Neural cell (in vitro differentiated cells): ENCODE measurements around the gene HDGF. TPM values are rescaled to one million over a fixed set of nuclear protein-coding genes. Genes with fewer than 3 reads are reported as not detected.

Experiments used
- H2AFZ ChIP-seq: fragments of 200-600, 300-800 bp; sonication (generic), shearing (Covaris generic); 2 replicates; pipeline ENCODE4 v1.6.0; 2014; ENCODE audit warnings: low read depth, mild to moderate bottlenecking, antibody characterized with exemption, low read length, moderate library complexity
- H3F3A ChIP-seq: fragments of 200-600 bp; shearing (Covaris generic); 2 replicates; pipeline ENCODE4 v1.6.1; 2016; ENCODE audit warnings: mild to moderate bottlenecking, moderate library complexity, mixed read lengths, antibody characterized with exemption, low read length; ENCODE audit not compliant: insufficient read depth, poor library complexity, severe bottlenecking
- H3K27ac ChIP-seq: fragments of 200-600, 300-800 bp; sonication (generic), shearing (Covaris generic); 2 replicates; pipeline ENCODE4 v1.5.1; 2014; ENCODE audit warnings: mild to moderate bottlenecking, low read length, moderate library complexity
- H3K27me3 ChIP-seq: fragments of 300-800, 200-600 bp; sonication (generic), shearing (Covaris generic); 2 replicates; pipeline ENCODE4 v1.6.0; 2014; ENCODE audit warnings: mild to moderate bottlenecking, low read depth, low read length, moderate library complexity; ENCODE audit not compliant: insufficient read depth
- H3K36me3 ChIP-seq: fragments of 300-800, 200-600 bp; sonication (generic), shearing (Covaris generic); 2 replicates; pipeline ENCODE4 v1.5.1; 2014; ENCODE audit warnings: mild to moderate bottlenecking, antibody characterized with exemption, low read length, moderate library complexity; ENCODE audit not compliant: insufficient read depth
- H3K4me2 ChIP-seq: fragments of 300-800, 200-600 bp; sonication (generic), shearing (Covaris generic); 2 replicates; pipeline ENCODE4 v1.6.0; 2014; ENCODE audit warnings: mild to moderate bottlenecking, low read length
- H3K4me3 ChIP-seq: fragments of 300-800, 200-600 bp; sonication (generic), shearing (Covaris generic); 2 replicates; pipeline ENCODE4 v1.5.1; 2014; ENCODE audit warnings: mild to moderate bottlenecking, low read length, moderate library complexity
- H3K79me2 ChIP-seq: fragments of 200-600 bp; shearing (Covaris generic); replicated peaks from 2 replicates; pipeline ENCODE4 v1.6.0; 2014; ENCODE audit warnings: mild to moderate bottlenecking, low read length, moderate library complexity; ENCODE audit not compliant: insufficient read depth
- H3K9ac ChIP-seq: fragments of 300-800, 200-600 bp; sonication (generic), shearing (Covaris generic); 2 replicates; pipeline ENCODE4 v1.6.1; 2016; ENCODE audit warnings: mild to moderate bottlenecking, low read length, mixed read lengths
- H3K9me2 ChIP-seq: fragments of 200-600 bp; shearing (Covaris generic); 2 replicates; pipeline ENCODE4 v1.6.1; 2016; ENCODE audit warnings: mild to moderate bottlenecking, low read length, mixed read lengths; ENCODE audit not compliant: insufficient read depth
- H3K9me3 ChIP-seq: fragments of 200-600, 300-800 bp; sonication (generic), shearing (Covaris generic); 2 replicates; pipeline ENCODE4 v1.6.1; 2016; ENCODE audit warnings: mild to moderate bottlenecking, mixed run types, low read length, moderate library complexity, mixed read lengths
- H4K20me1 ChIP-seq: fragments of 200-600 bp; shearing (Covaris generic); 2 replicates; pipeline ENCODE4 v1.6.1; 2016; ENCODE audit warnings: mild to moderate bottlenecking, mixed run types; ENCODE audit not compliant: insufficient read depth
- CTCF ChIP-seq: fragments of 450-650 bp; IDR thresholded peaks from 2 replicates; pipeline ENCODE4 v1.5.1; 2014; ENCODE audit warnings: antibody characterized with exemption, mild to moderate bottlenecking, moderate library complexity; ENCODE audit not compliant: poor library complexity, severe bottlenecking
- EP300 ChIP-seq: fragments of 450-650 bp; conservative IDR thresholded peaks from 2 replicates; pipeline ENCODE4 v1.6.1; 2014; ENCODE audit warnings: antibody characterized with exemption, mild to moderate bottlenecking, moderate library complexity; ENCODE audit not compliant: poor library complexity, severe bottlenecking
- EZH2 ChIP-seq: fragments of 200-600, 300-800 bp; shearing (Covaris generic), sonication (generic); IDR thresholded peaks from 2 replicates; pipeline ENCODE4 v1.6.1; 2014; ENCODE audit warnings: antibody characterized with exemption, low read length, borderline replicate concordance, mild to moderate bottlenecking; ENCODE audit not compliant: insufficient read depth, poor library complexity, severe bottlenecking
- MXI1 ChIP-seq: fragments of 450-650 bp; conservative IDR thresholded peaks from 2 replicates; pipeline ENCODE4 v1.6.1; 2014; ENCODE audit warnings: antibody characterized with exemption, mild to moderate bottlenecking; ENCODE audit not compliant: poor library complexity, severe bottlenecking
- POLR2AphosphoS5 ChIP-seq: IDR thresholded peaks from 2 replicates; pipeline ENCODE4 v1.6.1; 2012
- RAD21 ChIP-seq: fragments of 450-650 bp; conservative IDR thresholded peaks from 2 replicates; pipeline ENCODE4 v1.6.1; 2014; ENCODE audit warnings: antibody characterized with exemption, mild to moderate bottlenecking, moderate library complexity
- REST ChIP-seq: IDR thresholded peaks from 2 replicates; pipeline ENCODE4 v1.6.1; 2012; ENCODE audit warnings: borderline replicate concordance
- SMC3 ChIP-seq: fragments of 450-650 bp; conservative IDR thresholded peaks from 2 replicates; pipeline ENCODE4 v1.6.1; 2014; ENCODE audit warnings: antibody characterized with exemption, mild to moderate bottlenecking, moderate library complexity; ENCODE audit not compliant: poor library complexity
- TAF1 ChIP-seq: IDR thresholded peaks from 2 replicates; pipeline ENCODE4 v1.6.1; 2012; ENCODE audit warnings: low read depth
- polyA plus RNA-seq: library from polyadenylated mRNA; depleted of rRNA; stranded (reverse); fragments of >200 nt; gene quantifications from 2 replicates; pipeline ENCODE4 v1.2.3, GENCODE V29; 2014

Gene HDGF
- polyA plus RNA-seq, 1 donor from 2014 or later, result 138 TPM

- Histone ChIP-seq H4K20me1 (no peaks in the 10 kb centered on the region), H2AFZ (peak within 1 kb of the TSS; percentile 61), H3K4me3 (peak within 1 kb of the TSS; percentile 77), H3K9ac (peak within 1 kb of the TSS; percentile 73), H3K9me2 (no peaks in the 10 kb centered on the region), H3K79me2 (peaks cover 10% of the 10 kb centered on the region), H3K9me3 (no peaks in the 10 kb centered on the region), H3F3A (no peaks in the 10 kb centered on the region), H3K27me3 (no peaks in the 10 kb centered on the region), H3K27ac (peak within 1 kb of the TSS; percentile 88), H3K4me2 (peak within 1 kb of the TSS; percentile 74), H3K36me3 (no peaks in the 10 kb centered on the region)
- TF ChIP-seq REST, result no peak
- peak; percentile 70 for TF ChIP-seq POLR2AphosphoS5
- peak; percentile 99 for TF ChIP-seq MXI1
- peak; percentile 35 for TF ChIP-seq RAD21
- peak; percentile 52 for TF ChIP-seq EP300
- TF ChIP-seq SMC3, result peak; percentile 57
- TF ChIP-seq CTCF, result peak; percentile 39
- TF ChIP-seq TAF1, result no peak
Measured at GRCh38 chr1:156740741-156741480, 10.6 kb downstream of the HDGF start, which contains the start of gene MRPL24. TSS of gene MRPL24 (minus strand) at chr1:156741088. CDS start at chr1:156738704, 2,384 bp downstream.

- Histone ChIP-seq H4K20me1 (no peaks in the 10 kb centered on the region), H3K27ac (peak overlapping the region; percentile 57), H3K27me3 (no peaks in the 10 kb centered on the region), H3K4me3 (peak overlapping the region; percentile 77), H3K9me2 (no peaks in the 10 kb centered on the region), H3K4me2 (peak overlapping the region; percentile 74), H3K36me3 (no peaks in the 10 kb centered on the region), H3F3A (no peaks in the 10 kb centered on the region), H2AFZ (peak overlapping the region; percentile 61), H3K9me3 (no peaks in the 10 kb centered on the region), H3K79me2 (peaks cover 3% of the 10 kb centered on the region), H3K9ac (peak overlapping the region; percentile 73)
- TF ChIP-seq EZH2, result no peak
- TF ChIP-seq MXI1, result no peak
- TF ChIP-seq POLR2AphosphoS5, result no peak
- no peak for TF ChIP-seq CTCF
- no peak for TF ChIP-seq RAD21
- TF ChIP-seq TAF1, result no peak
- no peak for TF ChIP-seq EP300
- TF ChIP-seq REST, result no peak
- no peak for TF ChIP-seq SMC3
Measured at GRCh38 chr1:156740237-156740740, 11.2 kb downstream of the HDGF start.
